Hepatocyte (in vitro differentiated cells): ENCODE data around the gene LMO2.

ENCODE experiments used
- CTCF ChIP-seq: fragments of 200-600 bp; sonication (generic); IDR thresholded peaks from 2 replicates; pipeline ENCODE4 v1.5.1; 2016; ENCODE audit warnings: antibody characterized with exemption, mild to moderate bottlenecking; ENCODE audit not compliant: poor library complexity
- EZH2 ChIP-seq: fragments of 200-600 bp; sonication (generic); IDR thresholded peaks from 2 replicates; pipeline ENCODE4 v1.6.1; 2016; ENCODE audit warnings: antibody characterized with exemption, mild to moderate bottlenecking, borderline replicate concordance
- EZH2phosphoT487 ChIP-seq: fragments of 200-600 bp; sonication (generic); IDR thresholded peaks from one replicate; pipeline ENCODE4 v1.6.1; 2018; ENCODE audit warnings: antibody characterized with exemption, mild to moderate bottlenecking, low read depth, moderate library complexity; ENCODE audit not compliant: unreplicated experiment, severe bottlenecking

GRCh38 chr11:33912405-33913361 is 20.8 kb upstream of the LMO2 start:
- TF ChIP-seq CTCF, result no peak
- TF ChIP-seq EZH2phosphoT487, result no peak
- no peak for TF ChIP-seq EZH2
